ENCODE results near the gene ICAM3.
"Not testable (repeated sequence)": the region's sequence is repeated elsewhere in the genome, so short reads cannot be mapped to it uniquely, and the experiment has no call there.

Gene ICAM3

GRCh38 chr19:10339380-10339960 lies at the start of gene ICAM3:
ICAM3 (minus strand) TSS chr19:10339624; CDS start chr19:10339614, 10 bp downstream.
- Histone ChIP-seq H3K79me2 (ENCODE audit: insufficient read depth, low read length) (peaks cover 33% of the 10 kb centered on the region), H3K36me3 (ENCODE audit: insufficient read depth, low read length) (no peaks in the 10 kb centered on the region), H2AFZ (ENCODE audit: low read length) (peak within 1 kb of the TSS; percentile 90), H3K9me2 (replicated peaks; ENCODE audit: low read depth, low read length) (no peaks in the 10 kb centered on the region), H3K9ac (ENCODE audit: low read depth, low read length, poor library complexity, severe bottlenecking) (peak within 1 kb of the TSS; percentile 88), H3K4me1 (ENCODE audit: insufficient read depth, low read length, poor library complexity, severe bottlenecking) (peaks cover 24% of the 10 kb centered on the region), H3K4me3 (ENCODE audit: low read length, poor library complexity, severe bottlenecking) (peak within 1 kb of the TSS; percentile 88), H3K9me3 (ENCODE audit: insufficient read depth, low read depth, low read length) (no peaks in the 10 kb centered on the region), H3F3A (ENCODE audit: low read depth) (no peaks in the 10 kb centered on the region), H3K4me2 (ENCODE audit: low read depth, low read length, poor library complexity, severe bottlenecking) (peak within 1 kb of the TSS; percentile 95), H4K20me1 (ENCODE audit: insufficient read depth, low read length, poor library complexity, severe bottlenecking) (peaks cover 4% of the 10 kb centered on the region), H3K27me3 (ENCODE audit: insufficient read depth, low read length, poor library complexity, severe bottlenecking) (no peaks in the 10 kb centered on the region)
- TF ChIP-seq CTCF (conservative IDR thresholded peaks at IDR 0.05; ENCODE audit: low read length) (no peak), EZH2phosphoT487 (IDR thresholded peaks at IDR 0.05; ENCODE audit: borderline replicate concordance) (no peak)

GRCh38 chr19:10388957-10389356 lies 49.5 kb upstream of the ICAM3 start:
- H3K9me3 ChIP-seq (ENCODE audit: insufficient read depth, low read depth, low read length): no peaks in the 10 kb centered on the region
- H3K9ac ChIP-seq (ENCODE audit: low read depth, low read length, poor library complexity, severe bottlenecking): no peak overlapping the region
- no peak overlapping the region for H3K4me2 ChIP-seq (ENCODE audit: low read depth, low read length, poor library complexity, severe bottlenecking)
- H3K27me3 ChIP-seq (ENCODE audit: insufficient read depth, low read length, poor library complexity, severe bottlenecking): no peaks in the 10 kb centered on the region
- H3K4me1 ChIP-seq (ENCODE audit: insufficient read depth, low read length, poor library complexity, severe bottlenecking): no peaks in the 10 kb centered on the region
- H3K79me2 ChIP-seq (ENCODE audit: insufficient read depth, low read length): no peaks in the 10 kb centered on the region
- no peaks in the 10 kb centered on the region for H3F3A ChIP-seq (ENCODE audit: low read depth)
- no peaks in the 10 kb centered on the region for H3K9me2 ChIP-seq (replicated peaks; ENCODE audit: low read depth, low read length)
- H2AFZ ChIP-seq (ENCODE audit: low read length): no peak overlapping the region
- H4K20me1 ChIP-seq (ENCODE audit: insufficient read depth, low read length, poor library complexity, severe bottlenecking): no peaks in the 10 kb centered on the region
- H3K4me3 ChIP-seq (ENCODE audit: low read length, poor library complexity, severe bottlenecking): no peak overlapping the region
- TF ChIP-seq EZH2phosphoT487 (IDR thresholded peaks at IDR 0.05; ENCODE audit: borderline replicate concordance) (no peak), CTCF (conservative IDR thresholded peaks at IDR 0.05; ENCODE audit: low read length) (peak; percentile 99)
- peaks cover 28% of the 10 kb centered on the region; the same call in 1 of the 2 replicates for H3K36me3 ChIP-seq (ENCODE audit: insufficient read depth, low read length)

DNA sequence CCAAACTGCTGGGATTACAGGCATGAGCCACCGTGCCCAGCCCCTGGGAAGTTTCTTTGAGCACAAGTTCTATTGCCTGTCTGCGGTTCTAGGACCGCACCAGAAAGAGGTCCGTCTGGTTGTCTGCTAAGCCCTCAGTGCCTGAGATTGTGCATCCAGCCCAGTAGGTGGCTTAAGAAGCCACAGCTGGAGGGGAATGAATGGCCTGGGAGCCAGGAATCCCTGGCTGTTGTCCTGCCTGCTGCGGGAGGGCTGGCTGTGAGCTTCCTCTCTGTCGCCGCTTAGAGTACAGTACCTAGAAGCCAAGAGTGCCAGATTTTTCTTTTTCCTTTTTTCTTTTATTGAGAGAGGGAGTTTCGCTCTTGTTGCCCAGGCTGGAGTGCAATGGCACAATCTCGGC lies 45.2 kb upstream of the ICAM3 start:
- peaks cover 12% of the 10 kb centered on the region for H3K79me2 ChIP-seq (ENCODE audit: insufficient read depth, low read length)

GRCh38 chr19:10383223-10383499 lies 43.7 kb upstream of the ICAM3 start:
- peaks cover 24% of the 10 kb centered on the region for H3K79me2 ChIP-seq (ENCODE audit: insufficient read depth, low read length)
- H3K9me3 ChIP-seq (ENCODE audit: insufficient read depth, low read depth, low read length); H2AFZ ChIP-seq (ENCODE audit: low read length); H3K9me2 ChIP-seq (replicated peaks; ENCODE audit: low read depth, low read length); H3K9ac ChIP-seq (ENCODE audit: low read depth, low read length, poor library complexity, severe bottlenecking); H3K4me3 ChIP-seq (ENCODE audit: low read length, poor library complexity, severe bottlenecking); H3K27me3 ChIP-seq (ENCODE audit: insufficient read depth, low read length, poor library complexity, severe bottlenecking); H3K4me2 ChIP-seq (ENCODE audit: low read depth, low read length, poor library complexity, severe bottlenecking); H3K36me3 ChIP-seq (ENCODE audit: insufficient read depth, low read length); H3F3A ChIP-seq (ENCODE audit: low read depth); H4K20me1 ChIP-seq (ENCODE audit: insufficient read depth, low read length, poor library complexity, severe bottlenecking): not testable (repeated sequence)
- peaks cover 13% of the 10 kb centered on the region for H3K4me1 ChIP-seq (ENCODE audit: insufficient read depth, low read length, poor library complexity, severe bottlenecking)

More for the DNA sequence above, 45.2 kb upstream of the ICAM3 start:
- Histone ChIP-seq H3K36me3 (ENCODE audit: insufficient read depth, low read length) (no peaks in the 10 kb centered on the region), H4K20me1 (ENCODE audit: insufficient read depth, low read length, poor library complexity, severe bottlenecking) (peaks cover under 1% of the 10 kb centered on the region), H3K4me1 (ENCODE audit: insufficient read depth, low read length, poor library complexity, severe bottlenecking) (peaks cover 11% of the 10 kb centered on the region), H3K27me3 (ENCODE audit: insufficient read depth, low read length, poor library complexity, severe bottlenecking) (no peaks in the 10 kb centered on the region), H3F3A (ENCODE audit: low read depth) (no peaks in the 10 kb centered on the region), H3K4me3 (ENCODE audit: low read length, poor library complexity, severe bottlenecking) (no peak overlapping the region), H3K4me2 (ENCODE audit: low read depth, low read length, poor library complexity, severe bottlenecking) (no peak overlapping the region), H2AFZ (ENCODE audit: low read length) (no peak overlapping the region), H3K9ac (ENCODE audit: low read depth, low read length, poor library complexity, severe bottlenecking) (no peak overlapping the region), H3K9me2 (replicated peaks; ENCODE audit: low read depth, low read length) (no peaks in the 10 kb centered on the region), H3K9me3 (ENCODE audit: insufficient read depth, low read depth, low read length) (no peaks in the 10 kb centered on the region)
- TF ChIP-seq EZH2phosphoT487 (IDR thresholded peaks at IDR 0.05; ENCODE audit: borderline replicate concordance): no peak
- TF ChIP-seq CTCF (conservative IDR thresholded peaks at IDR 0.05; ENCODE audit: low read length): no peak

Measured in Loucy (cell line).